Measurements from ENCODE around the gene ARSA.

GRCh38 chr22:50640857-50641647, 13.1 kb upstream of the ARSA start:
- TF ChIP-seq CTCF (IDR thresholded peaks at IDR 0.05) (no peak), POLR2A (IDR thresholded peaks at IDR 0.05) (no peak), POLR2AphosphoS5 (IDR thresholded peaks at IDR 0.05) (no peak)

Measured in prostate gland (tissue), 2 donors.